HG03159 (cell line): ENCODE measurements around the gene NRCAM.

Experiments used
- ATAC-seq: cut with Tn5 transposase; IDR thresholded peaks from one replicate; pipeline ENCODE4 v1.9.1; 2021; ENCODE audit warnings: mild to moderate bottlenecking, moderate library complexity; ENCODE audit not compliant: unreplicated experiment

NRCAM gene

GRCh38 chr7:108459922-108460551 is 3.8 kb upstream of the NRCAM start:
- ATAC-seq, result peak; percentile 43

DNA sequence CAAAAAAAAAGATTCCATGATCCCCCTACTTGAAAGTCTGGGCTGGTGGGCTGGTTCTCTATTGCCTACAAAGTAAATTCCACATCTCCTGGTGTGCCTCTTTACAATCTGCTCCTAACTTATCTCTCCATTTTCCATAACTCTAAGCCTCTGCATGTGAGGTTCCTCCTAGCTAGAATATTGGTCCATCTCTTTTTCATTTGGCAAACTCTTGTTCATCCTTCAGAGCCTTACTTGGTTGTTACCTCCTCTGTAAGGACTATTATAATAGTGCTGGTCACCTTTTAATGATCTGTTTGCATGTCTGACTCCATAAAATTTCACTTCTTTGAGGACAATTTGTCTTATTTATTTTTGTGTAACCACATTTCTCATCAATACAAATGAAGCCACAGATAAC is 1.6 kb upstream of the NRCAM start:
- ATAC-seq, result no peak

- ATAC-seq, result no peak
Observed at GRCh38 chr7:108456845-108457540, 757 bp upstream of the NRCAM start.

GRCh38 chr7:108455551-108455997 is 662 bp downstream of the NRCAM start:
- no peak for ATAC-seq

DNA sequence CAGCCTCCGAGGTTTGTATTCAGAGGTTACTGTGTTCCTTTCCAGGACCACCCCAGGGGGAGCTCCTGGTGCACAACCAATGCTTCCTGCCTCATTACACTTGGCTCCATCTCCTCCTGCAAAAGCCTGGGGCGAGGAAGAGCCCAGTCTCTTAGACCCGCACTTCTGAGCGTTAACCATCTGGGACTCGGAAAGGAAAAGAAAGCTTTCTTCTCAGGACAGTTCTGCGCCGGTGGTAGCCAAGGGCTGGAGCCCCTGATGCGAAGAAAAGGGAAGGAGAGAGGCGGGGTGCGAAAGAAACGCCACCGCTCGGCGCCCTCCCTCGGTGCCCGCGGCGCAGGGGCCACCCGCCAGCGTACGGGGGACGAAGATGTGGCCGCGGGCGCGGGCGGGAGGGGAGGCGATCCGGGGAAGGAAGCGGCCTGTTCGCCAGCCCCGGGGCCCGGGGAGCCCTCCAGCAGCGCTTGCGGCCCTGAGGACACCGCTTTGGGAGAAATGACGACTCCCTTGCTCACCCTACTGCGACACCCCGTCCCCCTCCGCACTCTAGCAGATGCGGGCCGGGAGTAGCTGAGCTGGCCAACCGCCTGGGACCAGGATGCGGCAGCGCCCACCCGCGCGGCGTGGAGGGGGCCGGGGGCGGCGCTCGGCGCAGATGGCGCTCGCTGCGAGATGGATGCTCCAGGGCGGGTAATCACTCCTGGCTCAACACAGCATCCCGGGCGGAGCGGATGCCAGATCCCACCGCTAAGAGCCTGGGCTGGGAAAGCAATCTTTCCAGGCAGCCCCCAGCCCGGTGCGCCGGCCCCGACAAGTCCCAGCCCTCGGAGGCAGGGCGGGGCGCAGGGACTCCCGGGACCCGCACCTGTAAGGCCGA is 1.3 kb downstream of the NRCAM start:
- ATAC-seq, result no peak

- no peak for ATAC-seq
Observed at GRCh38 chr7:108454317-108454673, 1.9 kb downstream of the NRCAM start.

- no peak for ATAC-seq
Observed at GRCh38 chr7:108453320-108453719, 2.9 kb downstream of the NRCAM start.

DNA sequence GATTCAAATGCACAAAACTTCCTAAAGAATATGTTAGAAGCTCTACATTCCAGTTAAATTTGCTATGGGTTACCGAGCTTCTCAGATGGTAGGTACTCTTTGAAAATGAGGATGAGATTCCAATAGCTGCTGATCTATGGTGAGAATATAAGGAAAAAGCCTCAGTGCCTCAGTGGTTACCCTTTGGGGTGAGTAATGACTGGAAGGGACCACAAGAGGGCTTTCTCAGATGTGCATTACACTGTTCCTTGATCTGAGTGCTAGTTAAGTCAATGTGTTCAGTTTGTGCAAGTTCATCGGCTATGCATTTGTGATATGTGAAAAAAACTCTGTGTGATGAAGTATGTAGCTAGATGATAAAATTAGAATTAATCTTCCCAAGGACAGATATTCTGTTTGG is 3.5 kb downstream of the NRCAM start:
- ATAC-seq, result peak; percentile 57

DNA sequence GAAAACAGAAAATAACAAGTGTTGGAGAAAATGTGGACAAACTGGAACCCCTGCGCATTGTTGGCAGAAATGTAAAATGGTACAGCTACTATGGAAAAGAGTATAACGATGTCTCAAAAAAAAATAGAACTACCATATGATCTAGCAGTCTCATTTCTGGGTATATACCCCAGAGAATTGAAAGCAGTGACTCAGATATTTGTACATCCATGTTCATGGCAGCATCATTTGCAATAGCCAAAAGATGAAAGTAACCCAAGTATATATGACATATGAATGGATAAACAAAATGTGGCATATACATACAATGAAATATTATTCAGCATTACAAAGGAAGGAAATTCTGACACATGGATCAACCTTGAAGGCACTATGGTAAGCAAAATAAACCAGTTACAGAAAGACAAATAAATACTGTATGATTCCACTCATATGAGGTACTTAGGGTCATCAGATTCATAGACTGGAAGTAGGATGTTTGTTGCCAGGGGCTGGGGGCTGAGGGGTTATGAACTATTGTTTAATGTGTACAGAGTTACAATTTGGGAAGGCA is 4.9 kb downstream of the NRCAM start:
- no peak for ATAC-seq

- ATAC-seq, result no peak
Observed at GRCh38 chr7:108450160-108450559, 6.1 kb downstream of the NRCAM start.

DNA sequence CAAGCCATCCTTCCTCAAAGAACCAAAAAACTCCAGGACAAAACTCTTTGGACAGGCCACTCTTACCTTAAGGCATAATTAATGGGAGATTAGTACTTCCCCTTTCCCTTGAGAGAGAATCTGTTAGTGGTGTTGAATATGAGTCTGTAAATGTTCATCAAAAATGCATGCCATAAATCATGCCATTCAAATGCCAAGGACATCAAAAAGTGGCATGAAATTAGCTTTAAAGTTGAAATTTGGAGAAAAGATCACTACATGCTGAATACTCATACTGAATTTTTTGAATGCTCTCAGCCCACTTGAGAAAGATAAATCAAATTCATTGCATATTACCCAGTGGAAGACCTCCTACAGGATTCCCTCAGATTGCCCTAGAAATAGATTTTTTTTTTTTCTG is 6.7 kb downstream of the NRCAM start:
- no peak for ATAC-seq

DNA sequence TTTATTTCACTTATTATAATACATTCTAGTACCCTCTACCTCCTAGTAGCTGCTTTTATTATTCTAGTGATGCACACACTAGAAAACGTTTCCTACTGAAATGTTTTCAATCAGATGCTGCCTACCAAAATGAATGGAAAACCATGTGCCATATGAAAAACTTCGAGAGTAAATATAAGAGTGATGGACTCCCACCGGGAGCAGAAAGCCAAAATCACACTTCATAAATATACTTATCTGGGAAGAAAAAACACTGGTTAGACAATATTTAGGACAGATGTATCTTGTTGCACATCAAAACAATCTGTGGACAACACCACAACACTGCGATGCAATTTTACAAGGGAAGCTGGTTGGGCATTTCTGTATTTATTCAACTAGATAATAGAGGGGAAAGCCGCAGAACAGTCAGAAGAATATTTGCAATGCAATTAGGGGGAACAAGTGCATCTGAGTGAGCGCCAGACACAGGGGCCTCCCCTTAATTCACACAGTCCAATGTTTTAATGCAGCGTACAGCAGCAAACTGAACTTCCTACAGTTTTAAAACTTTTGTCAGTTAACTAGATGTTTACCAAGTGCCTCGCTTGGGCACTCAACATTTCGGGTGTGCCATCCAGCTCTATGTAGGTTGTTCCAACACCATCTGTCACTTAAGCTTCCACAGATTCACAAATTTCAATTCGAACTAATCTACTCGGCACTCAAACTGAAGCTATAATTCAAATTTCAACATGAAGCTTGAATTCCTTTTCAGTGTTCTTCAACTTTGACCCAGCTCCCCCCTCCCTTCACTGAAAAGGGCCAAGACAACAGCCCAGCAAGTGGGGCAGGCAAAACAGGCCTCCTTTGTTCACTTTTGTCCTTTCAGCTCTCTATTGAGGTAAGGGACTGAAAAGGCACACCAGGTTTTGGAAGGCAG is 7.4 kb downstream of the NRCAM start:
- no peak for ATAC-seq

- ATAC-seq, result no peak
Observed at GRCh38 chr7:108442039-108442568, 14.1 kb downstream of the NRCAM start.

GRCh38 chr7:108441392-108441955 is 14.8 kb downstream of the NRCAM start:
- no peak for ATAC-seq

DNA sequence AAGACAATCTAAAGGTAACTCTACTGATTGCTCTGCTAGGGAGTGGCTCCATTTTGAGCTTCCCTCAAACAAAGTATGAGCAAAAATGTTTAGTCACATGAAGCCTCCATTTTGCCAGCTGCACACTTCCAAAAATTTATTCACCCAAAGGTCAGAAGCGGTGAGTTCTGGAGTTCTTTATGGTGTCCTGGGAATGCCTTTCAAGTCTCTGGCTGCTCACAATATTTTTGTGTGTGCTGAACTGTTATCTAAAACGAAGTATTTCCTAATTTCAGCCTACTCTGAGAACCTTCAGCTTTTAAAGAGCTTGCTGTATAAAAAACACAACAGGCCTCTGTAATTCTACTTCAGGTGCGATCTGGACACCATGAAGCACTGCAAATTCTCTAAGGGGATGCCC is 15.6 kb downstream of the NRCAM start:
- no peak for ATAC-seq

GRCh38 chr7:108436906-108437305 is 19.3 kb downstream of the NRCAM start:
- no peak for ATAC-seq

GRCh38 chr7:108434010-108434409 is 22.2 kb downstream of the NRCAM start:
- ATAC-seq, result no peak

- ATAC-seq, result no peak
Observed at GRCh38 chr7:108431099-108431498, 25.1 kb downstream of the NRCAM start.

DNA sequence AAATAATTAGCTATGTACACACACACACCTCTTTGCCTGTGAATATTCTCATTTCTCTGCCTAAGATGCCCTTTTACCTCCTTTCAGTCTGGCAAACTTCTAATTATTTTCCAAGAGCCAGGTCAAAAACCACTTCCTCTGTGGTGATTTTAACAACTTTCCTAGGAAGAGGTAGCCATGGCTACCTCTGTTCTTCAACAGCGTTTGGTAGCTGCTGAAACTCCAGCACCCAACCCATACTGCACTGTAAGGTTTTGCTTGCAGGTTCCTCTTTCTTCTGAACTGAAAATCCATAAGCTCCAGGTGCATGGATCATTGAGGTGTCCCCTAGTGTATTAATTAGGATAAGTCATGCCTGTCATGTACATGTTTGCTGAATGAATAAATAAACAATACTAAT is 25.6 kb downstream of the NRCAM start:
- ATAC-seq, result no peak

GRCh38 chr7:108427766-108428165 is 28.5 kb downstream of the NRCAM start:
- ATAC-seq, result no peak
